HG02759 (cell line): Measurements from ENCODE around the gene LCP2.

ENCODE experiments used
- ATAC-seq: cut with Tn5 transposase; IDR thresholded peaks from one replicate; pipeline ENCODE4 v1.9.1; 2021; ENCODE audit warnings: mild to moderate bottlenecking, moderate library complexity; ENCODE audit not compliant: unreplicated experiment

LCP2 gene

GRCh38 chr5:170296935-170297588 is 515 bp downstream of the LCP2 start:
- peak; percentile 52 for ATAC-seq

- ATAC-seq = no peak
Observed at GRCh38 chr5:170296036-170296934, 1.3 kb downstream of the LCP2 start.

DNA sequence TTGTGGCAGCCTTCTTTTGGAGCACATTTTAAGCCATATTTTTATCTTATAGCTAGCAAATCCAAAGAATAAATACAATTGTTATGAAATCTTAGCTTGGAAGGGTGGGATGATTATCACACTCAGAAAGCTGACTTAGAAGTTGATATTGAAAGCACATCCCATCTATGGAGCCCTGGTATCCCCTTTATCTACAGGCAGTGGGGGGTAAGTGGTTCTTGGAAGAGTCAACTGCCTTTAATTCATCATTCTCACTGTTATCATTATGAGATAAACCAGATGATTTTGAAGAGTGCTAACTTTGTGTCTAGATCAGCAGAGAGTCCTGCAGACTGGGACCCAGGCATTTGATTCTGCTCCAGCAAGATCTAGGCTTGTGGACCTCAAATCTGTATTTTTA is 3.0 kb downstream of the LCP2 start:
- no peak for ATAC-seq

- no peak for ATAC-seq
Observed at GRCh38 chr5:170294057-170294456, 3.5 kb downstream of the LCP2 start.

DNA sequence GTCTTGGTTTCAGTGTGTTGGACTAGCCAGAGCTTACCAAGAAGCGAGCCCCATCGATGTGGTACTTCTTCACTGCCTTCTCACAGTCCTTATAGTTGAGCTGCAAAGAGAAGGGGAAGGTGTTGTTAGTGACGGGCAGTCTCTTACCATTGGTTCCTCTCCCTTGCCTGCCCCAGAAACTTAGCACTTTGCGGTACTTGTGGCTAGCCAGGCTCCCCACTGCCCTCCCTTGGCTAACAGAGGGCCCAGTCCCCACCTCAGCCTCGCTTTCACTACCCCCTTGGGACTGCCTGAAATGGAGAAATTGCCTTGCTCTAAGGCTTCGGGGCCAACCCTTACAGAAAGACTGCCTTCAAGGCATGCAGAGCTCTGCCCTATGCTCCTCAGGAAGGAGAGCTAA is 4.3 kb downstream of the LCP2 start:
- peak; percentile 80 for ATAC-seq

GRCh38 chr5:170292179-170293104 is 5.1 kb downstream of the LCP2 start:
- no peak for ATAC-seq

DNA sequence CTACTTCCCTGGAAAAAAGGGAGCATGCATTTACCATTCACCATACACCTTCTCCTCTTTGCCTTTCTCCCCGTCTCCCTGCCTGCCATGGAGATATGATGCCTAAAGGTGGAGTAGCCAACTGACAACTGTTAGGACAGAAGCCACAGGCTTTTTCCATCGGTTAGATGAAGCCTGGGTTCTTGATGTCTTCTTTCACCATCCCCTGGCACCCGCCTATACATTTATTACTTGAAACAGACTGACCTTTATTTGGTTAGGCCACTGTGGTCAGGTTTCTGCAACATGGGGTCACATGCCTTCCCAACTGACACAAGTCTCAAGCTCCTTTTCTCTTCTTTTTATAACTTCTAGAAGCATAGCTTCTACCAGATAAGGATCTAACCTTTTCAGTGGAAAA is 7.1 kb downstream of the LCP2 start:
- ATAC-seq = no peak

- no peak for ATAC-seq
Observed at GRCh38 chr5:170289764-170290163, 7.8 kb downstream of the LCP2 start.

GRCh38 chr5:170289121-170289520 is 8.5 kb downstream of the LCP2 start:
- ATAC-seq = no peak

DNA sequence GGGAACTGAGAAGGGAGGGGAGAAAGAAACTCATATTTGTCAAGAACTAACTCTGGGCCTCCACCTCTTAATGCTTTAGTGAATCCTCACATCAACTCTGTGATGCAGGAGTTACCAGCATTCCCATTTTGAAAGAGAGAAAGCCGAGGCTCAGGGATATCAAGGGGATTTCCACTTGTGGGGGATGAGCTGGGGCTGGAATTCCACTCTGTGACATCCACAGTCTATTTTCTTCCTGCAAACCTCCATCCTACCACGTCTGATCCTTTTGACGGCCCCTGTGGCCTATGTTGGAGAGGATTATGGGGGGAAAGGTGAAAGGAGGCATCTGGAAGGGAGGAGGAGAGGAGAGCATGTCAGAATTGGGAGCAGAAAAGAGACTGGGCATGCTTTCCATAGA is 9.0 kb downstream of the LCP2 start:
- ATAC-seq = no peak

DNA sequence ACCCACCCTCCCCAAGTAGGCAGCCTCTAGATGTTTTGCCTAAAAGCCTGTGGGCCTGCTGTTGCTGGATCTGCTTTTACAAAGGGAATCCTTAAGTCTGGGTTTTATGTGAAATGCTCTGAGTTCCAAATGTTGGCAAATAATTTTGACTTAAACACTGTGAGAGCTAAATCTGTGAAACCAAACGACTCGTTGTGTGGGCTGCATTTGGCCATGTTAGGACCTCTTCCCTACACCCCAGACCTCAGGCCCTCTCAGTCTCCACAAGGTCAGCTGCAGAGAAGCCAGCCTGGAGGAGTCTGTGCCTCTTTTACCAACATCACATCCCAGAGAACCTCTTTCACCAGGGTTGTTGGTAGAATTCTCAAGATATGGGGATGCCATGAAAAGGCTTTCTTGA is 9.4 kb downstream of the LCP2 start:
- ATAC-seq = no peak

DNA sequence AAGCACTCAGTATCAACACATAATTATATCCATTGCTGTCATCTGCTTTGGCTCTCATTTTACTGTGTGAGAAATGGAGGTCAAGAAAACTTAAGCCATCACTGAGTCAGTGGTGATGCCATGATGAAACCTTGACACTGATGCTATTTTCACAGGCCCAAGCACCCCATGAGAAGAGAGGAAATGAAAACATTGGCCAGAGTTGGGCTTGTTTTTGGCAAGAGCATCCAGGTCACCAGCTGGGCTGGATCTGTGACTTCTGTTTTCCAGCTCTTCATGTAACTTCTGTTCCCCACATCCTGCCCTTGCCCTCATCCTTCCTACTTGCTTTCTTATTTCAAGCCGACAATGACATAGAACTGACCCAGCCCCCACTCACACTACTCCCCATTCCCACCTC is 10.0 kb downstream of the LCP2 start:
- ATAC-seq = no peak

GRCh38 chr5:170286386-170286925 is 11.1 kb downstream of the LCP2 start:
- ATAC-seq = no peak

DNA sequence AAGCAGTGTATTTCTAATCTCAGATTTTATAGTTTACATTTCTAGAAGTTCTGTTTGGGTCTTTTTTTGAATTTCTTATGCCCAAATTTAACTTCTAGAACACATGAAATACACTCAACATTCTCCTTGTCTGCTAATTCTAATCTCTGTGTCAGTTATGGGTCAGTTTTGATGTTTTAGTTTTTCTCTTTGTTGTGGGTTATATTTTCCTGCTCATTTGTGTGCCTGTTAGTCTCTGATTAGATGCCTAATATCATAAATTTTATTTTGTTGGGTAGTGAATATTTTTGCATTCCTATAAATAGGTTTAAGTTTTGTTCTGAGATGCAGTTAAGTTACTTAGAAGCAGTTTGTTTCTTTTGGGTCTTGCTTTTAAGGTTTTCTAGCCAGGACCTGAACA is 12.4 kb downstream of the LCP2 start:
- no peak for ATAC-seq

DNA sequence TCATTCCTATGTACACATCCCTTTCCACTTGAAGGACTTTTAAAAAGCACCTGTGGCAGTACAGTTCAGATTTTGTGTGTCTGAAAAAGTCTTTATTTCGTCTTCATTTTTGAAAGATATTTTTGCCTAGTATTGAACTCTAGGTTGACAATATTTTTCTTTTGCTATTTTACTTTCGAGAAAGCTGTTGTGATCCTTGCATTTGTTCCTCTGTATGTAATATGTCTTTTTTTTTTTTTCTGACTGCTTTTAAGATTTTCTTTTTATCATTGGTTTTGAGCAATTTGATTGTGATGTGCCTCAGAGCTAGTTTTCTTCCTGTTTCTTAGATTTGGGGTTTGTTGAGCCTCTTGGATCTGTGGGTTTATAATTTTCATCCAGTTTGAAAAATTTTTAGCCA is 13.3 kb downstream of the LCP2 start:
- no peak for ATAC-seq

DNA sequence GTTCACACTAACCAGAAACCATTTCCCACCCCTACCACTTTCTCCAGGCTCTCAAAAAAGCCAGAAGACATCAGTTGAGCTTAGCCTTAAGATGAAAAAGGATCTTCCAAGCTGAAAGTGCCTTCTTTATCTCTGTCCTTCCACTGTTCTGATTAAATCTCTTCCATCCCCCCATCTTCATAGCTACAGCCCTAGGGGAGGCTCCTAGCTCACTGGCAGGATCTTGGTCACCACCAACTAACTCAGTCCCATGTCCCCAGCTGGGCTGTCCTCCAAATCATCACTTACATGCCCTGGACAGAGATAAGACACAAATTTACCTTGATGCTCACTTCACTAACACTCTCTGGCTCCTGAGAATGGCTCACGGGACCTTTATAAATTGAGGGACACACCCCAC is 14.3 kb downstream of the LCP2 start:
- no peak for ATAC-seq

DNA sequence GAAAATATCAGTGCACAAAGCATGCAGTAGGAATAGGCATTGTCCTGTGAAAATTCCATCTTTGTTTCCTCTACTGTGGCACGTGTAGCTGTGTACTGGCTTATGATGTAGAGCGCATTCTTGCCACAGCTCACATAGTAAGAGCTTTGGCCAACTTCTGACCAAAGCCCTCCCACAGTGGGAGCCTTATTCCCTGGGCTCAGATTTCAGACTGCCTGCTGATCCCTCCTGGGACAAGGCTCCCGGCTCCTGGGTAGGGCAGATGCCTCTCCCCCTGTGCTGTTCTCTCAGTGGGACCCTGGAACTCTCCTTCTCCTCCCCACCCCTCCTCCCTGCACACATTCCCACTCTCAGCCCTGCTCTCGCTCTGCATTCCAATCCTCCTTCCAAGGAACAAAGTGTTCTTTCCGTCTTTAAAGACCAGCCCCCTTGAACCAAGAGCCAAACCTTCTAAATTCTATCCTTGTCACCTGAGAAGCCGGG is 17.5 kb downstream of the LCP2 start:
- ATAC-seq = no peak

GRCh38 chr5:170279459-170279817 is 18.1 kb downstream of the LCP2 start:
- ATAC-seq = no peak

DNA sequence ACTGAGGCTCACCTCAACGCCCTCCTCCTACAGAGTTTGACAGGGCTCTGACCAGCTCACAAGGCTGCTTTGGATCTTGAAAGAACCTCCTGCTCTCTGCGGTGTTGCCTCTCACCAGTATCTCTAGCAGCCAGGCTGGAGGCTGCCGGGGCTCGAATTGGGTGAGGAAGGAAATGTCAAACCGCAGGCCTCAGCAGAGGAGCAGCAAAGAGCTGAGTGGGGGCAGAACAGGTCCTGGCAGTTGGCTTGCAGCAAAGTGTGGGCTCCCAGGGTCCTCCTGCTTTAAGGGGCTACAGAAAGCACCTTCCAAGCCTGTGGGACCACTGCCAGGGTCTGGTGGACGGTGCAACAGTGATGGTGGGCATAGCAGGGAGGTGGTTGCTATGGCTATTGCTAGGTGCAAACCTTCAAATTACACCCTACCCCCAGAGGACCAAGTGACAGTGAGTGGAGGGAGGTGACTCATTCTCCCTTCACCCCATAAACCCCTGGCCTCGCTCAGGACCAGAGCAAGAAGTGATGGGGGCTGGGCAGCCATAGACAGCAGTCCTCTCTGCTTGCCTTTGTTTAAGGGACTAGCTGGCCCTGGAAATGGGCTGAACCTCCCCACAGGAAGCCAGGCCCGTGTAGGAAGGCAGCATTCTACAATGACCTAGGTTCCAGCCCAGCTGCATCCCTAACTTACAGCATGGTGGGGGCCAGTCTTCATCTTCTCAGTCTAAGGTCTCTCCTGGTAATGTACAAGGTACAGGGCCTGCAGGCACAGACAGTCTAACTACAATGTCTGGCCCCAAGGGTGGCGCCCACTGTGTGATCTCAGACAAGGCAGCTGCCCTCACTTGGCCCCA is 18.7 kb downstream of the LCP2 start:
- peak; percentile 90 for ATAC-seq

- no peak for ATAC-seq
Observed at GRCh38 chr5:170277867-170278281, 19.7 kb downstream of the LCP2 start.
